ENCODE results near the gene BMERB1. TPM values are rescaled to one million over a fixed set of nuclear protein-coding genes. Genes with fewer than 3 reads are reported as not detected.
A peak's percentile ranks its signal among the peaks of the same experiment; 100 is the strongest.

The BMERB1 gene
- total RNA-seq, 1 donor from 2014 or later: 65.9 TPM

GRCh38 chr16:15489016-15489415, 54.6 kb downstream of the BMERB1 start:
- Mint-ChIP-seq H3K27me3 (ENCODE audit: unreplicated experiment) (no peaks in the 10 kb centered on the region), H3K27ac (ENCODE audit: unreplicated experiment) (no peak overlapping the region), H3K4me3 (ENCODE audit: unreplicated experiment) (no peak overlapping the region), H3K36me3 (ENCODE audit: unreplicated experiment) (no peaks in the 10 kb centered on the region), H3K4me1 (ENCODE audit: low read depth, unreplicated experiment) (peaks cover 12% of the 10 kb centered on the region), H3K9me3 (ENCODE audit: unreplicated experiment) (peaks cover 1% of the 10 kb centered on the region)
- no peak for DNase-seq
- TF ChIP-seq, protein P1, sequence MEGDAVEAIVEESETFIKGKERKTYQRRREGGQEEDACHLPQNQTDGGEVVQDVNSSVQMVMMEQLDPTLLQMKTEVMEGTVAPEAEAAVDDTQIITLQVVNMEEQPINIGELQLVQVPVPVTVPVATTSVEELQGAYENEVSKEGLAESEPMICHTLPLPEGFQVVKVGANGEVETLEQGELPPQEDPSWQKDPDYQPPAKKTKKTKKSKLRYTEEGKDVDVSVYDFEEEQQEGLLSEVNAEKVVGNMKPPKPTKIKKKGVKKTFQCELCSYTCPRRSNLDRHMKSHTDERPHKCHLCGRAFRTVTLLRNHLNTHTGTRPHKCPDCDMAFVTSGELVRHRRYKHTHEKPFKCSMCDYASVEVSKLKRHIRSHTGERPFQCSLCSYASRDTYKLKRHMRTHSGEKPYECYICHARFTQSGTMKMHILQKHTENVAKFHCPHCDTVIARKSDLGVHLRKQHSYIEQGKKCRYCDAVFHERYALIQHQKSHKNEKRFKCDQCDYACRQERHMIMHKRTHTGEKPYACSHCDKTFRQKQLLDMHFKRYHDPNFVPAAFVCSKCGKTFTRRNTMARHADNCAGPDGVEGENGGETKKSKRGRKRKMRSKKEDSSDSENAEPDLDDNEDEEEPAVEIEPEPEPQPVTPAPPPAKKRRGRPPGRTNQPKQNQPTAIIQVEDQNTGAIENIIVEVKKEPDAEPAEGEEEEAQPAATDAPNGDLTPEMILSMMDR (IDR thresholded peaks at IDR 0.05; ENCODE audit: partially characterized antibody, unreplicated experiment): no peak

- Mint-ChIP-seq H3K27me3 (ENCODE audit: unreplicated experiment) (no peaks in the 10 kb centered on the region), H3K36me3 (ENCODE audit: unreplicated experiment) (no peaks in the 10 kb centered on the region), H3K27ac (ENCODE audit: unreplicated experiment) (no peak overlapping the region), H3K4me3 (ENCODE audit: unreplicated experiment) (no peak overlapping the region), H3K9me3 (ENCODE audit: unreplicated experiment) (peaks cover 1% of the 10 kb centered on the region), H3K4me1 (ENCODE audit: low read depth, unreplicated experiment) (peaks cover 9% of the 10 kb centered on the region)
- TF ChIP-seq, protein P1 (IDR thresholded peaks at IDR 0.05; ENCODE audit: partially characterized antibody, unreplicated experiment): no peak
- DNase-seq: no peak
Measured at GRCh38 chr16:15490123-15490711, 55.8 kb downstream of the BMERB1 start.

DNA sequence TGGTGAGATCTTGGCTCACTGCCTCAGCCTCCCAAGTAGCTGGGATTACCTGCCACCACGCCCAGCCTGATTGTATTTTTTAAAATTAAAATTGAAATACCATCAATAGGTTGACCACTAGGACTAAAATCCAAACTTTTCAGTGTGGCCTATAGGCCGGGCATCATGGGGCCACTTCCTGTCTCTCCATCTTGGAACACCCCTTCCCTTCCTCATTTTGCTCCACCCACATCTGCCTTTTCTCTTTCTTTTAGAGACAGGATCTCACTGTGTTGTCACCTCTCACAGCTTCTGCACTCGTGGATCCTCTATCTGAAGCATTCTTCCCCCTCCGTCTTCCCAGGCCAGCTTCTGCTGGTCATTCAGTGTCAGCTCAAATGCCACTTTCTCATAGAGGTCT, 57.0 kb downstream of the BMERB1 start:
- no peaks in the 10 kb centered on the region for H3K36me3 Mint-ChIP-seq (ENCODE audit: unreplicated experiment)
- peaks cover 1% of the 10 kb centered on the region for H3K9me3 Mint-ChIP-seq (ENCODE audit: unreplicated experiment)
- no peak overlapping the region for H3K4me3 Mint-ChIP-seq (ENCODE audit: unreplicated experiment)
- TF ChIP-seq, protein P1 (IDR thresholded peaks at IDR 0.05; ENCODE audit: partially characterized antibody, unreplicated experiment): no peak
- peaks cover 9% of the 10 kb centered on the region for H3K4me1 Mint-ChIP-seq (ENCODE audit: low read depth, unreplicated experiment)
- DNase-seq: no peak
- H3K27ac Mint-ChIP-seq (ENCODE audit: unreplicated experiment): no peak overlapping the region
- peaks cover 2% of the 10 kb centered on the region for H3K27me3 Mint-ChIP-seq (ENCODE audit: unreplicated experiment)

- H3K4me1 Mint-ChIP-seq (ENCODE audit: low read depth, unreplicated experiment): peaks cover 9% of the 10 kb centered on the region
- peaks cover 1% of the 10 kb centered on the region for H3K9me3 Mint-ChIP-seq (ENCODE audit: unreplicated experiment)
- H3K27ac Mint-ChIP-seq (ENCODE audit: unreplicated experiment): no peak overlapping the region
- TF ChIP-seq, protein P1 (IDR thresholded peaks at IDR 0.05; ENCODE audit: partially characterized antibody, unreplicated experiment): no peak
- peaks cover 2% of the 10 kb centered on the region for H3K27me3 Mint-ChIP-seq (ENCODE audit: unreplicated experiment)
- no peaks in the 10 kb centered on the region for H3K36me3 Mint-ChIP-seq (ENCODE audit: unreplicated experiment)
- H3K4me3 Mint-ChIP-seq (ENCODE audit: unreplicated experiment): no peak overlapping the region
- no peak for DNase-seq
Measured at GRCh38 chr16:15492091-15492740, 57.8 kb downstream of the BMERB1 start.

DNA sequence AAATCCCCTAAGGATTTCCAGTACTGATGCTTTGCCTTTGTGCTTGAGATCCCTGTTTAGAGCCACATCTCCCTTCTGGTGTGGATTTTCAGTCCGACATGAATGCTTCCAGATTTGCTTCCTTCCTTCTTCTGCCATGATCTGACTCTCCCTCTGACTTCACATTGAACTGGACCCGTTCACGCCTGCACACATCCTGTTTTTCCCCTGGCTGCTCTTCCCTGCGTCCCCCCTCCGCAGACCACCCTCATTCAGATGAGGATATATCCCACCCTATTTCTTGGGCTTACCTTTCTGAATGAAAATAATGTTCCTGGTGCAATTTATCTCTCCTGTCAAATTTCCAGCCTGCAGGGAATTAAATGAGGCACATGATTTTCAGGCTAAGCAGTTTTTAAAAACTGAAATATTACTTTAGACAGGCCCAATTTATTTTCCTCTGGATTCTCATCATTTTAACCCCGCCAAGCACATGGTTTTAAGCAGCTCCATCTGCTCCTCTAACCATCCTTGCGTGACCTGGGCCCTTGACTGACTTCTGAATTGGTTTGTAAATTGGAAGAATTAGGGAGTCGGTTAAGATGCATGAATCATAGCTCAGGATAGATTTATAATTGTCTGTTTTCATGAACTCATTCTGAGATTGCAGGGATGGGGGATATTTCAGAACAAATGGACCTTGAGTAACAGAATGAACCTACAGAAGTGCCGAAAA, 59.2 kb downstream of the BMERB1 start:
- Mint-ChIP-seq H3K4me3 (ENCODE audit: unreplicated experiment) (peak overlapping the region; percentile 33), H3K9me3 (ENCODE audit: unreplicated experiment) (peaks cover 1% of the 10 kb centered on the region), H3K4me1 (ENCODE audit: low read depth, unreplicated experiment) (peaks cover 9% of the 10 kb centered on the region), H3K27me3 (ENCODE audit: unreplicated experiment) (peaks cover 2% of the 10 kb centered on the region), H3K36me3 (ENCODE audit: unreplicated experiment) (no peaks in the 10 kb centered on the region), H3K27ac (ENCODE audit: unreplicated experiment) (peak overlapping the region; percentile 85)
- no peak for DNase-seq
- TF ChIP-seq, protein P1 (IDR thresholded peaks at IDR 0.05; ENCODE audit: partially characterized antibody, unreplicated experiment): no peak

Data from glutamatergic neuron (in vitro differentiated cells).